ENCODE results near the gene WASHC2A. TPM values are rescaled to one million over a fixed set of nuclear protein-coding genes. Genes with fewer than 3 reads are reported as not detected.
A peak's percentile ranks its signal among the peaks of the same experiment; 100 is the strongest.
"Not testable (repeated sequence)": the region's sequence is repeated elsewhere in the genome, so short reads cannot be mapped to it uniquely, and the experiment has no call there.

Gene WASHC2A
- total RNA-seq, 4 donors from 2014 or later: 53.7 to 74.8 (median 61.3) TPM

- intact Hi-C loops (cut with DNase I; ENCODE audit: low total_unique reads): no loop called here
- in situ Hi-C loops (cut with MboI; ENCODE audit: low pct_ligation_motif_present in 1 of 4, low pct_unique_long_range_greater_than_20kb in 1 of 4, low sequenced_read_pairs in 3 of 4): no loop called here
- whole genome bisulfite sequencing, 2 donors (ENCODE audit: low coverage in 1 of 2): 58 to 80% methylated on average over 1 to 8 of the region's 8 CpGs
- TF ChIP-seq, protein P1, sequence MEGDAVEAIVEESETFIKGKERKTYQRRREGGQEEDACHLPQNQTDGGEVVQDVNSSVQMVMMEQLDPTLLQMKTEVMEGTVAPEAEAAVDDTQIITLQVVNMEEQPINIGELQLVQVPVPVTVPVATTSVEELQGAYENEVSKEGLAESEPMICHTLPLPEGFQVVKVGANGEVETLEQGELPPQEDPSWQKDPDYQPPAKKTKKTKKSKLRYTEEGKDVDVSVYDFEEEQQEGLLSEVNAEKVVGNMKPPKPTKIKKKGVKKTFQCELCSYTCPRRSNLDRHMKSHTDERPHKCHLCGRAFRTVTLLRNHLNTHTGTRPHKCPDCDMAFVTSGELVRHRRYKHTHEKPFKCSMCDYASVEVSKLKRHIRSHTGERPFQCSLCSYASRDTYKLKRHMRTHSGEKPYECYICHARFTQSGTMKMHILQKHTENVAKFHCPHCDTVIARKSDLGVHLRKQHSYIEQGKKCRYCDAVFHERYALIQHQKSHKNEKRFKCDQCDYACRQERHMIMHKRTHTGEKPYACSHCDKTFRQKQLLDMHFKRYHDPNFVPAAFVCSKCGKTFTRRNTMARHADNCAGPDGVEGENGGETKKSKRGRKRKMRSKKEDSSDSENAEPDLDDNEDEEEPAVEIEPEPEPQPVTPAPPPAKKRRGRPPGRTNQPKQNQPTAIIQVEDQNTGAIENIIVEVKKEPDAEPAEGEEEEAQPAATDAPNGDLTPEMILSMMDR (IDR thresholded peaks at IDR 0.05): no peak
- no peak for TF ChIP-seq EP300 (IDR thresholded peaks at IDR 0.05; ENCODE audit: low read depth)
- no peak for TF ChIP-seq POLR2AphosphoS5 (IDR thresholded peaks at IDR 0.05)
- no peak for TF ChIP-seq POLR2A (IDR thresholded peaks at IDR 0.05)
- H3K9me3 ChIP-seq: no peaks in the 10 kb centered on the region
- H3K4me3 ChIP-seq: no peak overlapping the region
- no peak overlapping the region for H3K27ac ChIP-seq
- no peaks in the 10 kb centered on the region for H3K27me3 ChIP-seq
- peaks cover 0 to 9% (median 0%) of the 10 kb centered on the region in 4 donors for H3K4me1 ChIP-seq
- H3K36me3 ChIP-seq: no peaks in the 10 kb centered on the region
- no peak for DNase-seq
Measured at GRCh38 chr10:50063100-50063499, 4.7 kb upstream of the WASHC2A start.

- H3K9me3 ChIP-seq: not testable (repeated sequence)
- peak overlapping the region in 3 of 4 donors; percentile 85 to 92 (median 86) for H3K27ac ChIP-seq
Measured at GRCh38 chr10:50068352-50068659, 552 bp downstream of the WASHC2A start.

GRCh38 chr10:50075139-50075538 lies 7.4 kb downstream of the WASHC2A start:
- 91 to 100% methylated on average over 1 of the region's 2 CpGs for WGBS, 2 donors (ENCODE audit: low coverage in 1 of 2)
- H3K9me3 ChIP-seq; H3K27me3 ChIP-seq; H3K36me3 ChIP-seq; H3K4me1 ChIP-seq; DNase-seq; H3K27ac ChIP-seq; intact Hi-C loops (cut with DNase I; ENCODE audit: low total_unique reads); H3K4me3 ChIP-seq; in situ Hi-C loops (cut with MboI; ENCODE audit: low pct_ligation_motif_present in 1 of 4, low pct_unique_long_range_greater_than_20kb in 1 of 4, low sequenced_read_pairs in 3 of 4): not testable (repeated sequence)

More at GRCh38 chr10:50068352-50068659, 552 bp downstream of the WASHC2A start:
- DNase-seq; H3K36me3 ChIP-seq; intact Hi-C loops (cut with DNase I; ENCODE audit: low total_unique reads); in situ Hi-C loops (cut with MboI; ENCODE audit: low pct_ligation_motif_present in 1 of 4, low pct_unique_long_range_greater_than_20kb in 1 of 4, low sequenced_read_pairs in 3 of 4); H3K27me3 ChIP-seq: not testable (repeated sequence)
- H3K4me3 ChIP-seq: peak overlapping the region in 3 of 4 donors; percentile 70 to 100 (median 73)
- WGBS, 2 donors (ENCODE audit: low coverage in 1 of 2): 0% methylated on average over 11 of the region's 13 CpGs; no CpG with 5 or more reads in 1 of the 2 donors
- H3K4me1 ChIP-seq: peaks cover 0 to 18% (median 0%) of the 10 kb centered on the region in 4 donors

DNA sequence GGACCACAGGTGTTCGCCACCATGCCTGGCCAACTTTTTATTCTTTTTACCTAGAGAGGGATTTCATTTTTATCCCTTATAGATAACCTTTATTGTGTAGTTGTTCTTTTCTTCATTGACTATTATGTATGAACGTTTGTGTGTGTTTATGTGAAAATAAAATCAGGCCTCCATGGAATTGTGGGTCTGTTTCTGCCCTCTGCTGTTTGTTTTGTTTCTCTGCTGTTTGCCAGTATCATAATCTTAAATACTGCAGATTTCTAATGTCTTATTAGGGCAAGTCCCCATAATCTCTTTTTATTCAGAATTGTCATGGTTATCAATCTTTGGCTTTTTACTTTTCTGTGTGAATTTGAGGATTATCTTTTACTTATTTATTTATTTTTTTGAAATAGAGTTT lies 7.8 kb downstream of the WASHC2A start:
- intact Hi-C loops (cut with DNase I; ENCODE audit: low total_unique reads); H3K9me3 ChIP-seq; H3K27ac ChIP-seq; H3K36me3 ChIP-seq; DNase-seq; H3K4me3 ChIP-seq; in situ Hi-C loops (cut with MboI; ENCODE audit: low pct_ligation_motif_present in 1 of 4, low pct_unique_long_range_greater_than_20kb in 1 of 4, low sequenced_read_pairs in 3 of 4); H3K27me3 ChIP-seq; H3K4me1 ChIP-seq: not testable (repeated sequence)
- TF ChIP-seq, protein P1 (IDR thresholded peaks at IDR 0.05): peak in 1 of 5 experiments; percentile 29
- WGBS, 2 donors (ENCODE audit: low coverage in 1 of 2): 49% methylated on average over 2 of the region's 2 CpGs; no CpG with 5 or more reads in 1 of the 2 donors

DNA sequence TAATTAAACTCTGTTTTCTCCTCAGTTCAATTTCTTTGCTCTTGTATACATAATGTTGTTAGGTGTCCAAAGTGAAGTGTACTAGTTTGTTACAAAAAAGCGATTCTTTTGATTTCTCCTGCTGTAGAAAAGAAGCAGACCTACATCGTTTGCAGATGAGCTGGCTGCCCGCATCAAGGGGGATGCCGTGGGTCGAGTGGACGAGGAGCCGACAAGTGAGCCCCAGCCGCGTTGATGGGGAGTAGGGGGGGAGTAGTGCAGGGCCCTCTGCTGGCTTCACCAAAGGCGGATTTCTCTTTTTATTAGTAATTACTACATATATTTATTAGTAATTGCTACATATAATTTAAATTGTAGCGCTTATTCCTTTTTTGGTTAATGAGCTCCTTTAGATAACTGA lies 23.6 kb downstream of the WASHC2A start:
- DNase-seq; H3K4me3 ChIP-seq; H3K4me1 ChIP-seq; H3K36me3 ChIP-seq; H3K27ac ChIP-seq; H3K9me3 ChIP-seq; intact Hi-C loops (cut with DNase I; ENCODE audit: low total_unique reads); H3K27me3 ChIP-seq; in situ Hi-C loops (cut with MboI; ENCODE audit: low pct_ligation_motif_present in 1 of 4, low pct_unique_long_range_greater_than_20kb in 1 of 4, low sequenced_read_pairs in 3 of 4): not testable (repeated sequence)
- WGBS, 2 donors (ENCODE audit: low coverage in 1 of 2): 95% methylated on average over 4 of the region's 11 CpGs; no CpG with 5 or more reads in 1 of the 2 donors

GRCh38 chr10:50092928-50093327 lies 25.2 kb downstream of the WASHC2A start:
- H3K36me3 ChIP-seq; H3K4me3 ChIP-seq; H3K9me3 ChIP-seq; intact Hi-C loops (cut with DNase I; ENCODE audit: low total_unique reads); DNase-seq; in situ Hi-C loops (cut with MboI; ENCODE audit: low pct_ligation_motif_present in 1 of 4, low pct_unique_long_range_greater_than_20kb in 1 of 4, low sequenced_read_pairs in 3 of 4); H3K27me3 ChIP-seq; H3K4me1 ChIP-seq; H3K27ac ChIP-seq: not testable (repeated sequence)
- 100% methylated on average over 2 of the region's 8 CpGs; no CpG with 5 or more reads in 1 of the 2 donors for WGBS, 2 donors (ENCODE audit: low coverage in 1 of 2)

GRCh38 chr10:50094630-50095029 lies 26.9 kb downstream of the WASHC2A start:
- H3K27me3 ChIP-seq; H3K4me1 ChIP-seq; H3K27ac ChIP-seq; H3K36me3 ChIP-seq; DNase-seq; in situ Hi-C loops (cut with MboI; ENCODE audit: low pct_ligation_motif_present in 1 of 4, low pct_unique_long_range_greater_than_20kb in 1 of 4, low sequenced_read_pairs in 3 of 4); intact Hi-C loops (cut with DNase I; ENCODE audit: low total_unique reads); H3K4me3 ChIP-seq; H3K9me3 ChIP-seq: not testable (repeated sequence)
- WGBS, 2 donors (ENCODE audit: low coverage in 1 of 2): 86% methylated on average over 5 of the region's 5 CpGs; no CpG with 5 or more reads in 1 of the 2 donors

DNA sequence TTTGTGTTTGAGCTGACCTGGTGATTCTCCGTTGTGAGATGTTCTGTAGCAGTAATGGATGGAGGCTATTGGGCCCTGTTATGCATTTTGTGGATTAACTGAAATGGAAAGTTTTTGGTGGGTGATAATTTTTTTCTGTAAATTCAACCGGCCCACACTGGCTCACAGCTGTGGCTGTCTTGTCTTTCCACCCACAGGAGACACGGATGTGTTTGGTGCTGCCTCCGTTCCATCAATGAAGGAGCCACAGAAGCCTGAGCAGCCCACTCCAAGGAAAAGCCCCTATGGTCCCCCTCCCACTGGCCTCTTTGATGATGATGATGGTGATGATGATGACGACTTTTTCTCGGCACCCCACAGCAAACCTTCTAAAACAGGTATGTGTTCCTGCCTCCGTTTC lies 27.6 kb downstream of the WASHC2A start:
- 86 to 100% methylated on average over 1 to 7 of the region's 7 CpGs for WGBS, 2 donors (ENCODE audit: low coverage in 1 of 2)
- H3K4me3 ChIP-seq; H3K27me3 ChIP-seq; H3K36me3 ChIP-seq; in situ Hi-C loops (cut with MboI; ENCODE audit: low pct_ligation_motif_present in 1 of 4, low pct_unique_long_range_greater_than_20kb in 1 of 4, low sequenced_read_pairs in 3 of 4); H3K9me3 ChIP-seq; H3K4me1 ChIP-seq; intact Hi-C loops (cut with DNase I; ENCODE audit: low total_unique reads); DNase-seq; H3K27ac ChIP-seq: not testable (repeated sequence)

DNA sequence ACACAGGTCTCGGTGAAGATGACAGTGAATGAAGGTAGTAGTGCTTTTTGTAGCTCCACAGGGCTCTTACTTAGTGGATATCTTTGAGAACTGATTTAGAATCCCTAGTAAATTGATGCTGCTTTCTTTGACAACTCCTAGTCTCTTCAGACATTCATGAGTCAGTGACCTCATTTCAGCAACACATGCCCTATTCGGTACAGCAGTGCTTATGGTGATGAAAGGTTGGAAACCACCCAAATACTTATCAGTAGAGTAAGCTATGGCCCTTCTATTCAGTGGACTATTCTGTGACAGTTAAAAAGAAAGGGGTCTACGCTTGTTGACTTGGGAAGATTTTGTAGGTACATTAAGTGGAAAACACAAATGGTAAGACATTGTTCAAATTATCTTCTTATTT lies 29.0 kb downstream of the WASHC2A start:
- intact Hi-C loops (cut with DNase I; ENCODE audit: low total_unique reads): not testable (repeated sequence)

More for the DNA sequence above, 29.0 kb downstream of the WASHC2A start:
- H3K27me3 ChIP-seq; H3K27ac ChIP-seq; DNase-seq; H3K9me3 ChIP-seq; in situ Hi-C loops (cut with MboI; ENCODE audit: low pct_ligation_motif_present in 1 of 4, low pct_unique_long_range_greater_than_20kb in 1 of 4, low sequenced_read_pairs in 3 of 4); H3K36me3 ChIP-seq; H3K4me3 ChIP-seq; H3K4me1 ChIP-seq: not testable (repeated sequence)
- WGBS, 2 donors (ENCODE audit: low coverage in 1 of 2): 92% methylated on average over 1 of the region's 3 CpGs; no CpG with 5 or more reads in 1 of the 2 donors
